Suprapubic skin (tissue), 4 donors: ENCODE measurements around the gene PCDHGB2. TPM values are rescaled to one million over a fixed set of nuclear protein-coding genes. Genes with fewer than 3 reads are reported as not detected.

Source experiments
- DNase-seq, 2 donors: peaks; one replicate each; pipeline ENCODE4 v3.0.0-alpha.2; 2019; ENCODE audit warnings: low spot score in 2 of 2
- H3K27ac ChIP-seq: fragments of 200-600 bp; sonication (generic); one replicate; pipeline ENCODE4 v1.5.1; 2019
- H3K27me3 ChIP-seq: fragments of 200-600 bp; sonication (generic); one replicate; pipeline ENCODE4 v1.5.1; 2019
- H3K36me3 ChIP-seq: fragments of 200-600 bp; sonication (generic); one replicate; pipeline ENCODE4 v1.5.1; 2019
- H3K4me1 ChIP-seq: fragments of 200-600 bp; sonication (generic); one replicate; pipeline ENCODE4 v1.5.1; 2019
- H3K4me3 ChIP-seq: fragments of 200-600 bp; sonication (generic); one replicate; pipeline ENCODE4 v1.5.1; 2019; ENCODE audit warnings: mild to moderate bottlenecking
- H3K9me3 ChIP-seq: fragments of 200-600 bp; sonication (generic); one replicate; pipeline ENCODE4 v1.5.1; 2019
- CTCF ChIP-seq, 2 donors: fragments of 200-600 bp in 1 of 2; fragments of 450-650 bp in 1 of 2; sonication (generic) in 1 of 2; IDR thresholded peaks; one replicate each; pipeline ENCODE4 v1.5.1; 2016 to 2019; ENCODE audit warnings: antibody characterized with exemption in 2 of 2, mild to moderate bottlenecking in 1 of 2, moderate library complexity in 1 of 2
- EP300 ChIP-seq: sonication (generic); formaldehyde crosslinking; IDR thresholded peaks from one replicate; pipeline ENCODE4 v1.6.1; 2017; ENCODE audit warnings: antibody characterized with exemption
- POLR2A ChIP-seq, 2 donors: fragments of 450-650 bp; IDR thresholded peaks; one replicate each; pipeline ENCODE4 v1.6.1; 2017; ENCODE audit warnings: antibody characterized with exemption in 2 of 2, mild to moderate bottlenecking in 2 of 2, moderate library complexity in 2 of 2
- POLR2AphosphoS5 ChIP-seq, 3 donors: sonication (generic); formaldehyde crosslinking; IDR thresholded peaks; one replicate each; pipeline ENCODE4 v1.6.1; 2017; ENCODE audit warnings: antibody characterized with exemption in 3 of 3
- whole genome bisulfite sequencing: methylation state at CpG from one replicate; pipeline ENCODE4 v1.1.5; 2018; 5-methylcytosine and 5-hydroxymethylcytosine counted together
- total RNA-seq, 4 donors: library from RNA; depleted of rRNA; stranded (reverse); fragments of >200 nt; gene quantifications; one replicate each; pipeline ENCODE4 v1.1.0, GENCODE V29; 2016

The PCDHGB2 gene
- total RNA-seq, 4 donors from 2014 or later, result 2.6 to 6.5 (median 3.8) TPM

DNA sequence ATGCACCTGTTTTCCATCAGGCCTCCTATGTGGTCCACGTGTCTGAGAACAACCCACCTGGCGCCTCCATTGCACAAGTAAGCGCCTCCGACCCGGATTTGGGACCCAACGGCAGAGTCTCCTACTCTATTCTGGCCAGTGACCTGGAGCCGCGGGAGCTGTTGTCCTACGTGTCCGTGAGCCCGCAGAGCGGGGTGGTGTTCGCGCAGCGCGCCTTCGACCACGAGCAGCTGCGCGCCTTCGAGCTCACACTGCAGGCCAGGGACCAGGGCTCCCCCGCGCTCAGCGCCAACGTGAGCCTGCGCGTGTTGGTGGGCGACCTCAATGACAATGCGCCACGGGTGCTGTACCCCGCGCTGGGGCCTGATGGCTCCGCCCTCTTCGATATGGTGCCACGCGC lies 8.2 kb upstream of the PCDHGB2 start:
- Histone ChIP-seq H3K27me3 (no peaks in the 10 kb centered on the region), H3K9me3 (peaks cover 37% of the 10 kb centered on the region), H3K27ac (no peak overlapping the region)

GRCh38 chr5:141354900-141355469 lies 4.8 kb upstream of the PCDHGB2 start, which contains the start of gene PCDHGA4:
PCDHGA4 (plus strand) TSS chr5:141355021; CDS start chr5:141355108, 87 bp downstream.
- peak within 1 kb of the TSS; percentile 29 for H3K4me3 ChIP-seq
- no peak for DNase-seq
- TF ChIP-seq POLR2AphosphoS5 (IDR thresholded peaks at IDR 0.05) (no peak), EP300 (no peak), CTCF (IDR thresholded peaks at IDR 0.05) (no peak), POLR2A (IDR thresholded peaks at IDR 0.05) (no peak)
- no peaks in the 10 kb centered on the region for H3K4me1 ChIP-seq
- no peaks in the 10 kb centered on the region for H3K36me3 ChIP-seq
- no peak within 1 kb of the TSS for H3K27ac ChIP-seq
- peaks cover 55% of the 10 kb centered on the region for H3K9me3 ChIP-seq
- no peaks in the 10 kb centered on the region for H3K27me3 ChIP-seq
- 14% methylated on average over 22 of the region's 29 CpGs for WGBS

More for the DNA sequence above, 8.2 kb upstream of the PCDHGB2 start:
- 45% methylated on average over 22 of the region's 36 CpGs for WGBS
- H3K4me3 ChIP-seq, result no peak overlapping the region
- H3K4me1 ChIP-seq, result no peaks in the 10 kb centered on the region
- DNase-seq, result no peak
- TF ChIP-seq POLR2AphosphoS5 (IDR thresholded peaks at IDR 0.05), result no peak
- TF ChIP-seq CTCF (IDR thresholded peaks at IDR 0.05), result no peak
- TF ChIP-seq EP300, result no peak
- no peak for TF ChIP-seq POLR2A (IDR thresholded peaks at IDR 0.05)
- H3K36me3 ChIP-seq, result no peaks in the 10 kb centered on the region

DNA sequence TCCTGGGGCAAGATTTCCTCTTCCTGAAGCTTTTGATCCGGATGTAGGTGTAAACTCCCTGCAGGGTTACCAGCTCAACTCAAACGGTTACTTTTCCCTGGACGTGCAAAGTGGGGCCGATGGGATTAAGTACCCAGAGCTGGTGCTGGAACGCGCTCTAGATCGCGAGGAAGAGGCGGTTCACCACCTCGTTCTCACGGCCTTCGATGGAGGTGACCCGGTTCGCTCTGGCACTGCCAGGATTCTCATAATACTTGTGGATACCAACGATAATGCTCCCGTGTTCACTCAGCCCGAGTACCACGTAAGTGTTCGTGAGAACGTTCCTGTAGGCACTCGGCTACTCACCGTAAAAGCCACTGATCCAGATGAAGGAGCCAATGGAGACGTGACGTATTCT lies 4.2 kb upstream of the PCDHGB2 start:
- Histone ChIP-seq H3K36me3 (no peaks in the 10 kb centered on the region), H3K4me1 (no peaks in the 10 kb centered on the region), H3K27ac (no peak overlapping the region), H3K9me3 (peaks cover 56% of the 10 kb centered on the region), H3K4me3 (peak overlapping the region; percentile 29), H3K27me3 (no peaks in the 10 kb centered on the region)
- TF ChIP-seq CTCF (IDR thresholded peaks at IDR 0.05), result no peak
- TF ChIP-seq EP300, result no peak
- no peak for TF ChIP-seq POLR2AphosphoS5 (IDR thresholded peaks at IDR 0.05)
- no peak for TF ChIP-seq POLR2A (IDR thresholded peaks at IDR 0.05)
- WGBS, result 64% methylated on average over 16 of the region's 24 CpGs
- DNase-seq, result no peak

- Histone ChIP-seq H3K9me3 (peaks cover 57% of the 10 kb centered on the region), H3K27me3 (no peaks in the 10 kb centered on the region), H3K36me3 (no peaks in the 10 kb centered on the region), H3K27ac (no peak overlapping the region), H3K4me3 (no peak overlapping the region), H3K4me1 (no peaks in the 10 kb centered on the region)
- no peak for TF ChIP-seq CTCF (IDR thresholded peaks at IDR 0.05)
- no peak for TF ChIP-seq POLR2A (IDR thresholded peaks at IDR 0.05)
- TF ChIP-seq POLR2AphosphoS5 (IDR thresholded peaks at IDR 0.05), result no peak
- 79% methylated on average over 5 of the region's 5 CpGs for WGBS
- no peak for DNase-seq
These were observed 3.7 kb upstream of the PCDHGB2 start for GRCh38 chr5:141356133-141356532.

DNA sequence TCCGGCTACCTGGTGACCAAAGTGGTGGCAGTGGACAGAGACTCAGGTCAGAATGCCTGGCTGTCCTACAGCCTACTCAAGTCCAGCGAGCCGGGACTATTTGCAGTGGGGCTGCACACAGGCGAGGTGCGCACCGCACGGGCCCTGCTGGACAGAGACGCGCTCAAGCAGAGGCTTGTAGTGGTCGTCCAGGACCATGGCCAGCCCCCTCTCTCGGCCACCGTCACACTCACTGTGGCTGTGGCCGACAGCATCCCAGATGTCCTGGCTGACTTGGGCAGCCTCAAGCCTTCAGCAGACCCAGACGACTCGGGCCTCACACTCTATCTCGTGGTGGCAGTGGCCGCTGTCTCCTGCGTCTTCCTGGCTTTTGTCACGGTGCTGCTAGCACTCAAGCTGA lies 2.8 kb upstream of the PCDHGB2 start:
- no peak for TF ChIP-seq CTCF (IDR thresholded peaks at IDR 0.05)
- no peak for TF ChIP-seq POLR2AphosphoS5 (IDR thresholded peaks at IDR 0.05)
- no peak for TF ChIP-seq EP300
- no peak for TF ChIP-seq POLR2A (IDR thresholded peaks at IDR 0.05)
- H3K27me3 ChIP-seq, result peaks cover 3% of the 10 kb centered on the region
- H3K27ac ChIP-seq, result no peak overlapping the region
- H3K4me3 ChIP-seq, result no peak overlapping the region
- no peak for DNase-seq
- WGBS, result 63% methylated on average over 4 of the region's 19 CpGs
- no peaks in the 10 kb centered on the region for H3K36me3 ChIP-seq
- H3K4me1 ChIP-seq, result no peaks in the 10 kb centered on the region
- H3K9me3 ChIP-seq, result peaks cover 55% of the 10 kb centered on the region
